ENCODE data around the gene CYP19A1.

The CYP19A1 gene

DNA sequence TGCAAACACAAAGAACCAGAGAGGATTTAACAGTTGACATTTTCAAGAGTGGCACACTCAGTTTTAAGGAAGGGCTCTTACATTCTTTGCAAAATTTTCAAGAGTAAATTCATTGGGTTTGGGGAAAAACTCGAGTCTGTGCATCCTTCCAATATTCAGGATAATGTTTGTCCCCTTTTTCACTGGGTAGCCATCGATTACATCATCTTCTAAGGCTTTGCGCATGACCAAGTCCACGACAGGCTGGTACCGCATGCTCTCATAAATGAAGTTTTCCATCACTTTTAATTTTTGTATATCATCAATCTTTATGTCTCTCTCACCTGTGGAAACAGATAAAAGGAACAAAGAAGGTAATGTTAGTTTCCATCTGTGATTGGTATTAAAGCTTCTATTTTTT lies 126.2 kb downstream of the CYP19A1 start:
- TF ChIP-seq, protein P1, sequence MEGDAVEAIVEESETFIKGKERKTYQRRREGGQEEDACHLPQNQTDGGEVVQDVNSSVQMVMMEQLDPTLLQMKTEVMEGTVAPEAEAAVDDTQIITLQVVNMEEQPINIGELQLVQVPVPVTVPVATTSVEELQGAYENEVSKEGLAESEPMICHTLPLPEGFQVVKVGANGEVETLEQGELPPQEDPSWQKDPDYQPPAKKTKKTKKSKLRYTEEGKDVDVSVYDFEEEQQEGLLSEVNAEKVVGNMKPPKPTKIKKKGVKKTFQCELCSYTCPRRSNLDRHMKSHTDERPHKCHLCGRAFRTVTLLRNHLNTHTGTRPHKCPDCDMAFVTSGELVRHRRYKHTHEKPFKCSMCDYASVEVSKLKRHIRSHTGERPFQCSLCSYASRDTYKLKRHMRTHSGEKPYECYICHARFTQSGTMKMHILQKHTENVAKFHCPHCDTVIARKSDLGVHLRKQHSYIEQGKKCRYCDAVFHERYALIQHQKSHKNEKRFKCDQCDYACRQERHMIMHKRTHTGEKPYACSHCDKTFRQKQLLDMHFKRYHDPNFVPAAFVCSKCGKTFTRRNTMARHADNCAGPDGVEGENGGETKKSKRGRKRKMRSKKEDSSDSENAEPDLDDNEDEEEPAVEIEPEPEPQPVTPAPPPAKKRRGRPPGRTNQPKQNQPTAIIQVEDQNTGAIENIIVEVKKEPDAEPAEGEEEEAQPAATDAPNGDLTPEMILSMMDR (IDR thresholded peaks at IDR 0.05; ENCODE audit: borderline replicate concordance, control extremely low read depth, extremely low read depth, insufficient read depth, missing control alignments): no peak
- in situ Hi-C loops (cut with MboI; ENCODE audit: low sequenced_read_pairs, unreplicated experiment): no loop called here
- no peak for DNase-seq (ENCODE audit: low spot score)

DNA sequence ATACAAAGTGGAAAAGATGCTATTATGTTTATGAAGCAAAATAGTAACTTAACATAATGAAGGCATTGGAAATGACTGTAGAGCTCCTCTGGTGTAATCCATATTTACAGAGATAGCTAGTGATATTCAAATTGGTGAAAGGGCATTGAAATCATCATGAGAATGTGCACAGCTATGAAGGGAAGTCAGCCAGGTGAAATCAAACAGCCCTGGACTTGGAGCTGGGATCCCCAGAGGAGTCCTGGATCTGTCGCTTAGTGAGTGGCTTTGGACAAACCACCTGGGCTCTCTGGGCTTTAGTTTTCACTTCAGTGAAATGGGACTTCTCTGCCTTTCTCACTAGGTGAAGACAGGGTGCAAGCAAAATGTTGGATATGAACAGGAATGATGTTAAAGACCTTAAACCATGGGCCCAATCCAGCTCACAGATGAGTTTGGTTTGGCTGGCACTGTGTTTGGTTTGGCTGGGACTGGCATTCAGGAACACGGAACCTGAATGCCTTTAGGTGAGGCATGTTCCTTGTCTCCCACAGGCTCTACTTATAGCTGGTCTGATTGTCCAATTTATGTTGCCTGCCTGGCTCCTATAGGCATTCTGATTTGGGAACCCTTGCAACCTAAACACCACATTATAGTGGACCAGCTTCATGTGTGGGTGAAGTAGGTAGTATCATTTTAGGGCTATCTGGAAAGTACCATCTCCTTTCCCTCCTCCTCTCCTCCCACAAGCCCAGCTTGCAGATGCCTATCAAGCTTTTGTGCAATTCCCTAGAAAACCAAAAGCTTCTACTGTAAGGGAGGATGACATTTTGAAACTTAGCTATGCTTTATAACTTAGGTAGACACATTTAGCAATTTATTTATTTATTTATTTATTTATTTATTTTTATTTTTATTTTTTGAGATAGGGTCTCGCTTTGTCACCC lies 133.1 kb downstream of the CYP19A1 start:
- no peak for DNase-seq (ENCODE audit: low spot score)
- TF ChIP-seq, protein P1 (IDR thresholded peaks at IDR 0.05; ENCODE audit: borderline replicate concordance, control extremely low read depth, extremely low read depth, insufficient read depth, missing control alignments): no peak
- in situ Hi-C loops (cut with MboI; ENCODE audit: low sequenced_read_pairs, unreplicated experiment): no loop called here

DNA sequence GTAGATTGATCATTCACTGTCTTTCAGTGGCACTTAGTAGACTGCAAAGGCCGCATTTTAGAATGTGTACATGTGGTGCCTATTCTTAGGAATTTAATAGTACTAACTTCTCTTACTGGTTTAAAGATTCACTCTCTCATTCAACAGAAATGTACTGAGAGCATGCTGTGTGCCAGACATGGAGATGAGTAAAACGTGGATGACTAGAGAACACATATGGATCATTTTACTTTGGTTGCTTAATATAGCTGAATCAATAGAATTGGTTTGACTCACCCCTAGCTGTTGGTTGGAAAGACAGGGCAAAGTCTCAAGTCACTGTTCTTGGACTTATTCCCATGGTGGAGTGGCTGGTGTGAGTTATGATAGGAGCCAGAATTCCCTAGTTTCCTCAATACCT lies 134.6 kb downstream of the CYP19A1 start:
- in situ Hi-C loops (cut with MboI; ENCODE audit: low sequenced_read_pairs, unreplicated experiment): no loop called here
- no peak for DNase-seq (ENCODE audit: low spot score)
- TF ChIP-seq, protein P1 (IDR thresholded peaks at IDR 0.05; ENCODE audit: borderline replicate concordance, control extremely low read depth, extremely low read depth, insufficient read depth, missing control alignments): no peak

DNA sequence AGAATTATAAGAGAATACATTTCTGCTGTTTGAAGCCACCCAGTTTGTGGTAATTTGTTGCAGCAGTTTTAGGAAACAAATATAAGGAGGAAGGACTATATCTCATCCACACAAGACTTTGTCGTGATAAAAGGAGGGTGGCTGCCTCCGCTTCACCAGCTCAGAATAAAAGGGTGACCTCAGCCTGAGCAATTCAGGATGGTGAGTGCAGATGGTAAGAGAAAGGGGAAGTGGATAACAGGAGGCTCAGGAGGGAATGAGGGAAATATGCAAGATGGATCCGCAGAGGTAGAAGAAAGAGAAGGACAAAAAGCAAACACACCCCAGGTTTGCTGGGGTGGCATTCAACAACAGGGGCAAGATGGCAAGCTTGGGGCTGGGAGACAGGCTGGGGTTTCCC lies 135.6 kb downstream of the CYP19A1 start:
- TF ChIP-seq, protein P1 (IDR thresholded peaks at IDR 0.05; ENCODE audit: borderline replicate concordance, control extremely low read depth, extremely low read depth, insufficient read depth, missing control alignments): no peak
- in situ Hi-C loops (cut with MboI; ENCODE audit: low sequenced_read_pairs, unreplicated experiment): no loop called here
- DNase-seq (ENCODE audit: low spot score): no peak

DNA sequence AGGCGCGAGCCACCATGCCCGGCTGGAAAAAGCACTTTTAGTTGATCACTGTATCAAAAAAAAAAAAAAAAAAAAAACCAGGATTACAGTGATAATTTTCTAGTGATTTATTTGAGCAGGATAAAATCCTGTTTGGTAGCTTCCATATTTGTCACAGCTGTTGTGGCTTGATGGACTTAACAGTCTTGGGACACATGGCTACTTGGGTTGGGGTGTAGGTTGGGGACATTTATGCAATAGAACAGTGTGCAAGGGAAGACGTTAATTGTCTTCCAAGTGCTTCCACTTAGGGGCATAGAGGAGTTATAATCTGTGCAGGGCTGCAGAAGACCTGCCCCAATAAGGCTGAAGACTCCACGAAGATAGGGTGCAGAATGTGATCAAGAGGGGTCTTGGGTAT lies 136.8 kb downstream of the CYP19A1 start:
- TF ChIP-seq, protein P1 (IDR thresholded peaks at IDR 0.05; ENCODE audit: borderline replicate concordance, control extremely low read depth, extremely low read depth, insufficient read depth, missing control alignments): no peak
- in situ Hi-C loops (cut with MboI; ENCODE audit: low sequenced_read_pairs, unreplicated experiment): no loop called here
- no peak for DNase-seq (ENCODE audit: low spot score)

DNA sequence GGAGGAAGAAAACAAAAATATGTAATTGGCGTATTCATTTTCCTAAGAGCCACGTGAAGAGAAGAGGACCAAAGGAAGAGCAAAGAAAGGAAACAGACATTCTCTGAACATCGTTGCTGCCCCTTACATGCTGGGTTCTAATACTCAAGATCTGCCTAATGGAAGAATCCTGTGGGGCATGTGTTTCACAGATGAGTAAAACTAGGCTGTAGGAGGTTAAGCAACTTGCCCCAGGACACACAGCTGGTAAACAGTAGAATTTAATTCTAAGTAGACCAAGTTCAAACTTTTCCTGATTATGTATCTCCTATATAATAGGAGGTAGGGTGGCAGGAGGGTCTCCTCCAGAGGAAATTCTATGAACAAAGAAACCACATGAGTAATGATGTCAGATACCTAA lies 137.6 kb downstream of the CYP19A1 start:
- in situ Hi-C loops (cut with MboI; ENCODE audit: low sequenced_read_pairs, unreplicated experiment): no loop called here
- TF ChIP-seq, protein P1 (IDR thresholded peaks at IDR 0.05; ENCODE audit: borderline replicate concordance, control extremely low read depth, extremely low read depth, insufficient read depth, missing control alignments): no peak
- DNase-seq (ENCODE audit: low spot score): no peak

All from GM13976 (cell line).